Nephron progenitor cell (in vitro differentiated cells): ENCODE measurements around the gene PLD1.

ENCODE experiments used
- DNase-seq: peaks from one replicate; pipeline ENCODE4 v3.0.0; 2021
- H3K27ac Mint-ChIP-seq: 2 replicates; pipeline ENCODE4 v1.8.0; 2021; ENCODE audit warnings: mild to moderate bottlenecking, moderate library complexity, mixed read lengths
- H3K27me3 Mint-ChIP-seq: 2 replicates; pipeline ENCODE4 v1.8.0; 2021; ENCODE audit warnings: mild to moderate bottlenecking, low read depth, mixed read lengths; ENCODE audit not compliant: poor library complexity
- H3K36me3 Mint-ChIP-seq: 2 replicates; pipeline ENCODE4 v1.8.0; 2021; ENCODE audit warnings: low read depth, mixed read lengths
- H3K4me1 Mint-ChIP-seq: 2 replicates; pipeline ENCODE4 v1.8.0; 2021; ENCODE audit warnings: mixed read lengths
- H3K4me3 Mint-ChIP-seq: 2 replicates; pipeline ENCODE4 v1.8.0; 2021; ENCODE audit warnings: mild to moderate bottlenecking, moderate library complexity, mixed read lengths
- H3K9me3 Mint-ChIP-seq: 2 replicates; pipeline ENCODE4 v1.8.0; 2021; ENCODE audit warnings: mild to moderate bottlenecking, moderate library complexity, mixed read lengths
- CTCF ChIP-seq: fragments of 200-600 bp; sonication (generic); IDR thresholded peaks from 2 replicates; pipeline ENCODE4 v1.5.0; 2021; ENCODE audit warnings: antibody characterized with exemption

The PLD1 gene

GRCh38 chr3:171672538-171672937 is 137.7 kb downstream of the PLD1 start:
- TF ChIP-seq CTCF = no peak
- DNase-seq = no peak
- Mint-ChIP-seq H3K9me3 (no peaks in the 10 kb centered on the region), H3K4me3 (no peak overlapping the region), H3K27ac (no peak overlapping the region), H3K36me3 (no peaks in the 10 kb centered on the region), H3K4me1 (peaks cover 3% of the 10 kb centered on the region), H3K27me3 (no peaks in the 10 kb centered on the region)

DNA sequence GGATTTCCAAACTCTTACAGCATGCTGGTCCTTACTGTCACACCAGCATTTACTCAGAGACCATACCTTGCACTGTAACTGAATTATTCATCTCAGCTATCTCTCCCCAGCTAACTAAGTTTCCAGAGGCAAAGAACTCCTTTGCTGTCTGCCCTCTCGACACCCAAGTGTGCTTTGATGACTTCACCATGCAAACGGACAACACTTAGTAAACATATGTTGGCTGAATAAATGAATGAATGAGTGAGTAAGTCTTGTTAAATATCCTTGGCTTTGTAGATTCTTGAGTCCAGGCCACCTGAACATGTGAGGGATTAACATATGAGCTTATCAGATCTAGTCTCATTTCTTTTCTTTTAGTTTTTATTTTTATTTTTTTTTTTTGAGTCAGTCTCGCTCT is 138.2 kb downstream of the PLD1 start:
- DNase-seq = no peak
- H3K4me1 Mint-ChIP-seq = no peaks in the 10 kb centered on the region
- no peak for TF ChIP-seq CTCF
- no peak overlapping the region for H3K4me3 Mint-ChIP-seq
- no peaks in the 10 kb centered on the region for H3K27me3 Mint-ChIP-seq
- H3K36me3 Mint-ChIP-seq = no peaks in the 10 kb centered on the region
- H3K9me3 Mint-ChIP-seq = no peaks in the 10 kb centered on the region
- H3K27ac Mint-ChIP-seq = no peak overlapping the region

DNA sequence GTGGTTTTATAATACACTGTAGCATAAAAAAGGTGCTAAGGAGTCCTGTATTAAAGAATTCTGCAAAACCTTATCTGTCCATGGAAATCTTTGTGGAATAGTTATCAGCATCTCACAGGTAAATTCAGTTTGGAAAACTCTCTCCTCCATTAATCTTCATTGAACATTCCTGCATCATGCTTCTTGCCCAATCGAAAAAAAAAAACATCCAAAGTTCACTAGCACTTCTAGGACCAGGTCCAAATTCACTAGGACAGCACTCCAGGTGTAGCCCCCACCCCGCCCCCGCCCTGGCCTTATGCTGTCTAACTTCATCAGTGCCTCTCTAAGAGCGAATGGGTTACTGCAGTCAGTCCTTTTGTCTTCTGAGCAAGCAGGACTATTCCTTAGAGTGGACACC is 138.6 kb downstream of the PLD1 start:
- TF ChIP-seq CTCF = no peak
- DNase-seq = no peak
- Mint-ChIP-seq H3K4me3 (no peak overlapping the region), H3K27me3 (no peaks in the 10 kb centered on the region), H3K36me3 (no peaks in the 10 kb centered on the region), H3K9me3 (no peaks in the 10 kb centered on the region), H3K27ac (no peak overlapping the region), H3K4me1 (no peaks in the 10 kb centered on the region)

- H3K4me1 Mint-ChIP-seq = no peaks in the 10 kb centered on the region
- H3K27me3 Mint-ChIP-seq = peaks cover 3% of the 10 kb centered on the region
- H3K9me3 Mint-ChIP-seq = no peaks in the 10 kb centered on the region
- H3K4me3 Mint-ChIP-seq = no peak overlapping the region
- TF ChIP-seq CTCF = no peak
- H3K36me3 Mint-ChIP-seq = no peaks in the 10 kb centered on the region
- DNase-seq = no peak
- H3K27ac Mint-ChIP-seq = no peak overlapping the region
Measured at GRCh38 chr3:171666516-171666915, 143.8 kb downstream of the PLD1 start.

DNA sequence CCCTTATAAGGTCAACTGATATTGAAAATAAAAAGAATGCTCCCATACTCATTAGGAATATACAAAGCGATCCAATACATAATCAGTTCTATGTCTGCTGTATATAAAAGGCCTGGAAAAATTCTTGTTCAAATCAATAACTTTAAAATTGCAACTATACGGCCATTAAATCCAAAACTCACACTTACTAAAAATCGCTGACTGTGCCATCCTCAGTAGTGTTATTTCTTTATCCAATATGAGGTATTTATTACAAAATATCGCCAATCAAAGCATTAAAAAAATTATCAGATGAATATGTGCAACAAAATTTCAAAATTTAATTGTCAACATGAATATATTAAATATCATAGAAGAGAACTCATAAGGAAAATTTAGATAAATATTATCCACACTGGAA is 146.5 kb downstream of the PLD1 start:
- TF ChIP-seq CTCF = no peak
- H3K4me1 Mint-ChIP-seq = no peaks in the 10 kb centered on the region
- no peak overlapping the region for H3K4me3 Mint-ChIP-seq
- DNase-seq = no peak
- no peak overlapping the region for H3K27ac Mint-ChIP-seq
- H3K36me3 Mint-ChIP-seq = no peaks in the 10 kb centered on the region
- peaks cover 3% of the 10 kb centered on the region for H3K27me3 Mint-ChIP-seq
- H3K9me3 Mint-ChIP-seq = no peaks in the 10 kb centered on the region

DNA sequence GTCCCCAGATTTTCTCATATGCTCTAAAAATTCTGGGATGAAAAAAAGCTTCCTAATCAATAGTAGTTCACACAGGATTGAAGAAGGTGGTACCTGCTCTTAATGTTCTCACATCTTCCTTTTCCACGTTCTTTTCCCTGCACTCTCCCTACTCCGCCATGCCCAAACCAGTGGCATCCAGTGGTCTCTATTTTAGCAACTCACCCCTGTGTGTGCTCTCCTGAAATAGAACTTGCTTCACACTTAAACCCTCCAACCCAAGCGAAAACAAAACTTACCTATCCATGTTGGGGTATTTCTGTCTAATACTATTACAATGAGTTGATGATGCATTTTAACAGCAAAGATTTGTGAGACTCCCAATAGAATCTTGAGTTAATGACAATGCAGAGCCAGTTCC is 148.8 kb downstream of the PLD1 start:
- Mint-ChIP-seq H3K27ac (no peak overlapping the region), H3K4me3 (no peak overlapping the region), H3K36me3 (no peaks in the 10 kb centered on the region), H3K4me1 (no peaks in the 10 kb centered on the region), H3K9me3 (no peaks in the 10 kb centered on the region), H3K27me3 (peaks cover 3% of the 10 kb centered on the region)
- no peak for TF ChIP-seq CTCF
- DNase-seq = no peak
